CD4-positive, alpha-beta T cell treated with Interleukin-4 for 4 hours (primary cell): Measurements from ENCODE around the gene PIGH.

Experiments used
- DNase-seq: peaks from one replicate; pipeline ENCODE4 v3.0.0-alpha.2; 2020

PIGH gene

DNA sequence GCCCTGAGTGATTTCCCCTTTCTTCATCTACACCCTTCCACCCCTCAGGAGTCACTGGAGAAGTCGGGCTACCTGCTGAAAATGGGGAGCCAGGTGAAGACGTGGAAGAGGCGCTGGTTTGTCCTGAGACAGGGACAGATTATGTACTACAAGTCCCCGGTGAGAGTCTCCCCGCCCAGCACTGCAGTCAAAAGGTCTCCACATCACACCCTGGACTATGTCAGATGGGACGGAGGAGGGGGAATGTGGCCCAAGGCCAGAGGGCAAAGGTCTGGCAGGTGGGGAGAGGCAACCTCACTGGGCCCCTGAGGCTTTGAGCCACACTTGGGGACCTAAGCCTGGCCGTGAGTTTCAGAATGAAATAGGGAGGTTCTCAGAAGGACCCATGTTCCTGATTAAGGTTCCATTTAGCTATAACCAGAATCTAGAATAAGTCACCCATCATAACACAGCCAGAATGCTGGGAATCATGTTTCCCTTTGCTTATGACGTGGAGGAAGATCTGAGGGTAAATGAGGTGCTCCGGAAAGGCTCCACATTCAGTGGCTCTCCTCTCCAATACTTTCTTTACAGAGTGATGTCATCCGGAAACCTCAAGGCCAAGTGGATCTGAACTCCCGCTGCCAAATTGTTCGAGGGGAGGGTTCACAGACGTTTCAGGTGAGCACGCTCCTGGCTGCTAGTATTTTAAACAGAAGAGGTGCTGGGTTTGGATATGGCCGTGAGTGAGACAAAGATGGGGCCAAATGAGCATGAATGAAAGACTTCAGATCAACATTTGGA lies 26.6 kb downstream of the PIGH start:
- no peak for DNase-seq

DNA sequence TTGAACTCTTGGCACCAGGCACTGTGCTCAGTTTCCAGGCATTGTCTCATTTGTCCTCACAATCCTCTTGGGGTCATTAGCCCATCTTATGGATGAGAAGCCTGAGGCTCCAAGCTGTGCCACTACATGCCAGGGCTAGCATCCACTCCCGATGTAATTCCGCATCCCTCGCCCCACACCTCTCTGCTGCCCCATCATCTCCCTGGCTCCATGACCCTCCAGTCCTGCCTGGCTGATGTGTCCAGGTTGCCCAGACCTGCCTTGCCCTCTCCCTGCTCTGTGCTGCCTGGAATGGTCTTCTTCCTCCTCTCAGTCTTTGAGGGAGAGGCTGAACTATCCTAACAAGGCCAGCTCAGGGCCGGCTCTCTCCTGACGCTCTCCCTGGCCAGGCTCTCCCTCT lies 27.5 kb downstream of the PIGH start:
- DNase-seq = no peak

DNA sequence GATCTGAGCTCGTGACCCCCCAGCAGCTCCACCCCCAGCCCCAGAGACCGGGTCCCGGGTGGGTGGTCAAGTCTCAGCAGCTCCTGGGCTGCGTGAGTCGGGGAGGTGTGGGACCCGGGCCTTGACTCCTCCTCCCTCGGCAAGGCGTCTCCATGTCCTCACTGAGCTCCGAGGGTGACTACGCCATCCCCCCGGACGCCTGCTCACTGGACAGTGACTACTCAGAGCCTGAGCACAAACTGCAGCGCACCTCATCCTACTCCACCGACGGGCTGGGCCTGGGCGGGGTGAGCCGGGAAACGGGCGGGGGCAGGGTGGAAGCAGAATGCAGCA lies 28.1 kb downstream of the PIGH start:
- no peak for DNase-seq

DNA sequence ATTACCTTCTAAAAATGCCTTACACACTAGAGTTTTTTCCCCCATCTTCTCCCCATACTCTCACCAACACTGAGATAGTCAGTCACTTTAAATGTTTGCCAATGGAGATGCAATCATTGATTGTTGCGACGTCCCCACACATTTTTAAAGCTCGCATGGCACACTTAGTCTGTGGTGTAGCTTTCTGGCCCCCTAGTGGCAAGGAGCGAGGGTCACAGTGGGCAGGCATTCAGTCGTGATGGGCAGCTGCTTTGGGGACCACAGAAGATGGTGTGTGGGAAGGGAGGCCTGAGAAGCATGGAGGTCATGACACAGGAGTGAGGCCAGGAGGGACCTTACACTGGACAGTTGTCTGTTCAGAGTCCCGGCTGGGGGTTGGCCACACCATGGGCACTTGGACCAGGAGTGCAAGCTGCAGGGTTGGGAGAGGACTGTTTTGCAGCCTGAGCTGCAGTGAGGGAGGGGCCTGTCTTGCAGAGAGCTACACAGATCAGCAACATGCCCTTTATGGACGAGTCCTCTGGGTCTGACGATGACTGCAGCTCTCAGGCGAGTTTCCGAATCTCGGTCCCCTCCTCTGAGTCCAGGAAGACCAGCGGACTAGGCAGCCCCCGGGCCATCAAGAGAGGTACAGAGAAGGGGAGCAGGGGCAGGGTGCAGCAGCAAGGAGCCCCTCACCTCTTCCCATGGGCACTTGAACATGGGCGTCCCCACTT lies 28.6 kb downstream of the PIGH start:
- peak; percentile 65 for DNase-seq

DNA sequence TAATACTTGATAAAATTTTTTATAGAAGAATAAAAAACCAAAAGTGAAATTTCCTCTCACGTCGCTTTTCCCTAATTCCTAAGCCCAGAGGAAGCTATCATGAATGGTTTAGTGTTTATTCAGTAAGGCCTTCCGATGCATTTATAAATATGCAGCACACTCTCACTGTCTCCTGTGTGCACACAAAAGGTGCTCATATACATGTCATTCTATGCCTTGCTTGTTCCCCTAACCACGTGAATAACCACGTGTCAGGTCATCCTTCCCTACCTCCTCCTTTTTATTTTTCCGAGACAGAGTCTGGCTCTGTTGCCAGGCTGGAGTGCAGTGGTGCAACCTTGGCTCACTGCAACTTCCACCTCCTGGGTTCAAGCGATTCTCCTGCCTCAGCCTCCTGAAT lies 29.6 kb downstream of the PIGH start:
- no peak for DNase-seq

DNA sequence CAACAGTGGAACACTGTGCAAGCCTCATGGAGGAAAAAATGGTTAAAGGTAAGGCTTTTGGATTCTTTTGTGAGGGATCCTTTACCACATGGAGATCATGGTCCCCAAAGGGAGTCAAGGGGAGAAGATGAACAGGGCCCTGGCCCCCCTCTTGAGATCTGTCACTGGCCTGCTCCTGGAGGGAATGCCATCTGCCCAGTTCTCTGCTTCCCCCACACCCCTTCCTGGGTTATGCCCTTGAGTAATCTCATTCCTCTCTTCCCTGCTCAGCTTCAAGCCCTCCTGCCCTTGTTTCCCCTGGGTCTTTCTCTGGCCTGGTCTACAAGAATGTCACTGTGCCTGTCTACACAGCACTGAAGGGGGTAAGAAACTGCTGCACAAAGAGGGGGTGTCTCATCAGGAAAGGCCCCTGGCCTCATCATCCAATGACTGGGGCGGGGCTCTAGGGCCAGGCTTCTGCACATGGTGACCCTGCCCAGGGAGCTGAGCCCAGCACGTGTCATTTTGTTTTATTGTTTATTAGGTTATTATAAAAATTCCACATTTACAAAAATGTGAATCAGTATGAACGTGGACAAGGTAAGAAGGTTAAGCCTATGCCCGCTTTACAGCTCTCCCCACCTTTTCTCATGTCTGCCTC lies 30.3 kb downstream of the PIGH start:
- DNase-seq = no peak

DNA sequence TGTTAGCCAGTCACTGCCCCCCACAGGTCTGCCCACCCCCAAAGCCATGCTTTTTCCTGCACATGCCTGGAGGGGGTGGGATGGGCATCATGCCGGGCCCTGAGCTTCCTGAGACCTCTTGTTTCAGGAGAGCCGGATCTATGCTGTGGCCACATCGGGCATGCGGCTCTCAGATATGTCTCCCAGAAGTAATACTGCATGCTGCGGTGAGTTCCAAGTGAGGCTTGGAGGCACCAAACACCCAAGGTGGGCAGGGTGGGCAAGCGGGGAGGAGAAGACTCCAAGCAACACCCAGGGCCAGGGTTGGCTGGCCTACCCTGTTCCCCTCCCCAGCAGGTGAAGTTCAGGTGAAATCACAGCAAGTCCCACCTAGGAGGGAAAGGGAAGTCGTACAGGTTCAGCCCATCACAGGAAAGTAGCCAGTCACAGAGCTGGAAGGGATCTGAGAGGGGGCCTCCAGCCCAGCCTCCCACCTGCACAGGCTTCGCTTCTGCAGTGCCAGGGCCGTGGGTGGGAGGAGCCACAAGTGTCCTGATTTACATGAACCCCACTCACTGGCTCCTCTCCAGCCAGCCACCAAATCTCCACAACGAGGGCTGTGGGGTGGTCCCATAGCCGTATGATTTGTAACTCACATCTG lies 30.9 kb downstream of the PIGH start:
- DNase-seq = no peak

DNA sequence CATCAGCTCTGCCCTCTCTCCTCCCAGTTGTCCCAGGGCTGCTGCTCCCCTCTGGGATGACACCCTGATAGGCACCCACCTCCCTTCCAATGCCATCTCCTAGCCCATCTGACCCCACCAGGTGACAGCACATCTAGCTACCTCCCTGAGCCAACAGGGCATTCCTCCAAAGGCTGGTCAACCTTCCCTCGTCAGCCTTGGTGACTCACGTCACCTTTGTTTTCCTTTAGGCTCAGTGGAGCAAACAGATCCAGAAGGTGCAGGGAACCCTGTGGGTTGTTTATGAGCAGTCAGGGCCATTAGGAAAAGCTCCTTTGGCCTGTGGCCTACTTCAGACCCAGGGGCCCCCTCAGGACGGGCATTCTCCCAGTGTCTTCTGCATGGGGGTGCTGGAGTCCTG lies 32.4 kb downstream of the PIGH start:
- DNase-seq = no peak

DNA sequence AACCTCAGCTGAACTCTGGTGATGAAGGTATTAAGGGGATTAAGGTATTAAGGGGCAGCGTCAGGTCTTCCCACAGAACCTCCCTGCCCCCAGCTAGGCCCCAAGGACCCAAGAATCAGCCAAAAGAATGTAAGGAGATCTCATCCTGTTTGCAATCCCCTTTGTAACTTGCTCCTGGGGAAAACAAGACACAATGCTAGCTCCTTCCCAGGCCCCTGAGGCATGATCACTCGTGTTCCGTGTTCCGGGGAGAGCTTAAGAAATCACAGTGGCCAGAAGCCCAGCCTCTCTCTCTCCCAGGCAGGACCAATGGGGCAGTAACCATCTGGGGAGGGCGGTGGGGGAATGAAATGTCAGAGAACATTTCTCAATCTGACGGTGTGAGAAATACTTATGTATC lies 33.2 kb downstream of the PIGH start:
- DNase-seq = no peak

DNA sequence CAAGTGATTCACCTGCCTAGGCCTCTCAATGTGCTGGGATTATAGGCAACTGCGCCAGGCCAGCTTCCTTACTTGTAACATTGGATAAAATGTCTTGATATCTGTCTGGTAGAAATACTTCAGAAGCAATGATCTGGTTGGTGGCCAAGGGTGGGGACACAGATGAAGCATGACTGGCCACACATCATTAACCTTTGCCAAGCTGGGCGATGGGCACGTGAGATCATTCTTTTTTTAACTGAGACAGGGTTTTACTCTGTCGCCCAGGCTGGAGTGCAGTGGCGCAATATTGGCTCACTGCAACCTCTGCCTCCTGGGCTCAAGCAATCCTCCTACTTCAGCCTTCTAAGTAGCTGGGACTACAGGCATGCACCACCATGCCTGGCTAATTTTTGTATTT lies 35.8 kb downstream of the PIGH start:
- DNase-seq = no peak

DNA sequence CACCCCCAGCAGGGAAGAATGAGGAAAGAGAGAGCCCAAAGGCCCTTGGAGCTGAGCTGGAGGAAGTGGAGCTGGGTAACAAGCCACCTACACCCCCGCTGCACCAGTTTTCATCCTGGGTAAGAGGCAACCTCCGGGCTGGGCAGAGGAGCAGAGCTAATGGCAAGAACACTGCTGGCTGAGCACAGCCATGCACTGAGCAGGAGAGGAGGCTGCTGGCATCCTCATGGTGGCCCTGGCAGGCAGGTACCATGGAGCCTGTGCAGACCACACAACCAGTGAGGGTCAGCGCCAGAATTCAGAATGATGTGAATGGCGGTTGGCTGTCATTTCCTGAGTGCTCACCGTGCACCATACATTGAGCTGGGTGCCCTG lies 37.3 kb downstream of the PIGH start:
- no peak for DNase-seq

DNA sequence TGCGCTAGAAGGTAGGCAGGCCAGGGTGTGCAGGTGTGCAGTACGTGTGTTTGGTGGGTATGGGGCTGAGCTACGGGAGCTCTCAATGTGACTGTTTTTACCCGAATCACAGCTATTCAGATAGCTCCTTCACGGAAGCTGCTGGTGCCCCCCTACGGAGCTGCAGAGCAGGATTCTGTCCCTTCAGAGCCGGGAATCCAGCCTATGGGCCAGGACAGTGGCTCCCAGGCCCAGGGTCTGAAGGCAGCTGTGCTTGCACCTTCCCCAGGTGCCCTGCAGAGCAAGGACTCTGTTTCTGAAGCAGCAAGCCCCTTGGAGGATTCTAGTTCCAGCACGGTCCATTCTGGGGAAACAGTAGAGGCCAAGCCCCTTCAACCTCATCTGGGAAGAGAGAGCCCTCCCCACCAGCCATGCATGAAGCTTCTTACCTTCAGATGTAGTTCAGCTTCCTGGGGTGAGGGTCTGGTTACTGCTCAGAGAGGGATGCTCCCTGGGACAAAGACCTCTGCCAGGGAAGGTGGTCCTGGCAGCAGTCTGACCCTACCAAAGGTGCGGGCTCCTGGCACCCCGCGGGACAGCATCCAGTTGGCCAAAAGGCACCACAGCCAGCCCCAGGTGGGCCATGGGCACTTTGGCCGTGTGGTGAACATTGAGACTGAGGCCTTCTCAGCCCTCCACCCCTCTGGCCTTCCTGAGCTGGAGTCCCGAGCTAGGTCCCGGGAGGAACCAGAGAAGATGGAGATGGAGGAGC lies 37.9 kb downstream of the PIGH start:
- DNase-seq = no peak

DNA sequence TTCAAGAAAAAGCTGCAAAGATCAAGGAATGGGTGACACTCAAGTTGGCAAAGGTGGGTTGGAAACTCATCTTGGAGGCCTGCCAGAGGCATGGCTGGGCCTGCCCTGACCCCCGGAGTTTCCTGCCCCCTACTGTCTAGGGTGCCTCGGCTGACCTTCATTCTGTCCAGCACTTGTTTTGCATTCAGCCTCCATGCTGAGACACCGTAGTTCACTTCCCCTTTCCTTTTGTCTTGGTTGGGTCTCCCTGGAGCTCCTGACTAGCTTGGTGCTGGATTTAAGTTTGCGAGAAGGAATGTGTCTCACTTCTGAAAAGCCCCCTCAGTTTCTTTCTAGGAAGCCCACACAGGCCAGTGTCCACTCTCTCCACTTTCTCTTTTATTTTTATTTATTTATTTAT lies 40.4 kb downstream of the PIGH start:
- DNase-seq = no peak

DNA sequence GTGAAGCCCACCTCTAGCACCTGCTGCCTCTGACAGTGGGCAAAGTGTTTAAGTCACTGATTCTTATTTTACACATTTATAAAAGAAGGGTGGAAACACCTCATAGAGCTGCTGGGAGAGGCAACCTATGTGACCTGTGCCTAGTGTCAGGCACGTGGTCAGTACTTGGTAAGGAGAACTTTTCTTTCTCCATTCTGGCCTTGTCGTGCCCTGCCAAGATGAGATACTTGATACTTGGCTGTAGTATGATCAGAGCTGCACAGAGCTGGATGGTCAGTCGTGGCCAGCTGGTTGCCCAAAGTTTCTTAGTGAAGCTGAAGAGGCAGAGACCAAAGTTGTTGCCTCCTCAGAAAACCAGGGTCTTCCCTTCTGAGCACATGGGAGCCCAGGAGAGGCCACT lies 42.4 kb downstream of the PIGH start:
- no peak for DNase-seq

DNA sequence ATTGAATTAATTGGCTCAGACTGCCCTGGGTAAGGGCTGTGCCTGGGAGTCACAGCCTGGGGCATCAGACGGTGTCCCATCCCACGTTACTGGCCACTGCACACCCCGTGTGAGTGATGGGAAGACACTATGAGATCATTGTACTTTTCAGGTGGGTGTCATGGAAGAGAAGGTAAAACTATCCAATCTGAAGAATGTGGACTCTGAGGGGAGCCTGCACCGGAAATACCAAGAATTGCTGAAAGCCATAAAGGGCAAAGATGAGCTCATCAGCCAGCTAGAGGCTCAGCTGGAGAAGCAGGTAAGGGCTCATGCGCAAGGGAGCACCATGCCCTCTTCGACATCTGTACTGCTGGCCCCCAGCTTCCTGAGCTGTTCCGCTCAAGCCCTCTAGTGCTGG lies 43.0 kb downstream of the PIGH start:
- no peak for DNase-seq

DNA sequence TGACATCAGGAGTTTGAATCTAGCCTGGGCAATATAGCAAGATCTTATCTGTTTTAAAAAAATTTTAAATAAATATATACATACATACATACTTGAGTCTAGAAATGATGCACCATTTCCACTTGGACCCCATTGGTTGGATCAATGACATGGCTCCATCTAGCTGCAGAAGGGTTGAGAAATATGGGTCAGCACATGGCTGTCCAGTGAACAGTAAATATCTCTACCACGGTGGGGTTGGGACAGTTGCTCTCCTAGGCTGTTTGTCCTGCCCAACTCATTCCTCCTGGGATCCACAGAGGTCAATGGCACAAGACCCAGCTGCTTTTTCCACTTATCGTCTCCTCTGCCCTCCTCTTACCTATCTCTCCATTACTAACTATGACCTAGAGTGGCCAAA lies 43.4 kb downstream of the PIGH start:
- DNase-seq = no peak

DNA sequence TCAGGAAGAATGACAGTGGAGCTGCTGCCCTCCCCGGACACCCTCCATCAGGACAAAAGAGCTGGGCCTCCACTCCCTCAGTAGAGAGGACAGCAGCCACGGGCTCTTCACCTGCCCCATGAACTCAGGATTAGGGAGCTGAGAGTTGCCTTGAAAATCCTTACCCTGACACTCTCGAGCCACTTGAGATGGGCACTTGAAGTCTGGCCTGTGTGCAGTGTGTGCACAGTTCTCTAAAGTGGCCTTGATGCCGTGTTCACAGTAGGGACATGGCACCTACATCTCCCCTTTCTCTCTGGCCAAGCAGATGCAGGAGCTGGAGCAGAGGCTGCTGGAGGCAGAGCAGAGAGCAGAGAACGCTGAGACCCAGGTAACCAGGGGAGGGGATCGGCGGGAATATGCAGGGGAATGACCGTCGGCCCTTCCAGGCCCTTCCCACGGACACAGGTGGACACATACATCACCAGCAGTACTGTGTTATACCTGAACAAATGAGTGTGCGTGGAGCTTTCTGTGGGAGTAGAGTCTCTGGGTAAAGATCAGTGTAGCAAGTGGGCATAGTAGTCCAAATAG lies 44.5 kb downstream of the PIGH start:
- no peak for DNase-seq

DNA sequence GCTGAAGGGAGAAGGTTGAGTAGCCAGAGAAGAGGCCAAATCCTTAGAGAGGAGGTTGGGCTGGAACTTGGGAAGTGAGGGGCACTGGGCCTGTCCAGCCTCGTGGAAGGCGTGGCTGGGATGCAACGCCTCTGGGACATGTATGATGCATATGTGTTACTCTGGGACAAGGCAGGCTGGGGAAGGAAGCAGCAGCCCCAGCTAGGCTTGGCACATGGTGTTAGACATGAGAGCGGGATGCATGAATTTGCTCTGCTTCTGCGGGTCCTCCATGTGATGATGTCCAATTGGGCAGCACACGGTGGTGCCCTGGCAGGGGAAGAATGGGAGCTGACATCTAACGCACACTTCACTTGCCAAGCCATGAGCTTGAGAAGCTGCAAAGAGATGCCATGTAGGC lies 45.7 kb downstream of the PIGH start:
- DNase-seq = no peak

DNA sequence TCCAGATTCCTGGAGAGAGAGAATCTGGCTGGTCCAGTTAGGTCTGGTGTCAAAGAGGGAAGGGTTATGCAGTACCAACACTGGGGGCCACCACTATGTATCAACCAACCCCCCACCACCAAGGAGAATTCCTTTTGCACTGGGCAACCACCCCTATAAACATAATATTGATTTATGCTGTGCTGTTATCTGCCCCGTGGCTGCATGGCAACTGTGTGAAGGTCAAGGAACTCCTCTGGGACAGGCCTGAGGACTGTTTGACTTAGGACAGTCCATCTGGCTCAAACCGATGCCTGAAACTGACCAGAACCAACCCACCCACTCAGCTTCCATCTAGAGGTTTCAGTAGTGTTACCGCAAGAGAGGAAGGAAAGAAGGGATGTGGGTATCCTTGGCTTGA lies 46.5 kb downstream of the PIGH start:
- no peak for DNase-seq

DNA sequence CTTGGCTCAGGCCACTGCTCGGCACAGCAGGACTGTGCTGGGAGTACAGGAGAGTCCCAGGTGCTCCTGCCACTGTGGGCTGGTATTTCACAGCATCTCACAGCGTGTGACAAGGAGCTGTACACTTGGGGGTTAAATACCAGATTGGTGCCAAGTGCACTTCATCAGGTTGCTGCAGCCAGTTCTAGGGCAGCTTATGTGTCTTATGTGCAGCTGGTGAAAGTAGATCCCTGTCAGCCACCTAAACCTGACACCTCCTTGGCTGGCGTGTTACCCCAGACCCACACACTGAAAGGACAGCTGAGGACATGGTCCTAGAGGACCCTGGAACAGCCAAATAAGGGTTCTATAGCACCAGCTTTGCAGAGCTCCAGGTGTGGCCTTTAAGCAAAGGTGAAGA lies 48.1 kb downstream of the PIGH start:
- no peak for DNase-seq

DNA sequence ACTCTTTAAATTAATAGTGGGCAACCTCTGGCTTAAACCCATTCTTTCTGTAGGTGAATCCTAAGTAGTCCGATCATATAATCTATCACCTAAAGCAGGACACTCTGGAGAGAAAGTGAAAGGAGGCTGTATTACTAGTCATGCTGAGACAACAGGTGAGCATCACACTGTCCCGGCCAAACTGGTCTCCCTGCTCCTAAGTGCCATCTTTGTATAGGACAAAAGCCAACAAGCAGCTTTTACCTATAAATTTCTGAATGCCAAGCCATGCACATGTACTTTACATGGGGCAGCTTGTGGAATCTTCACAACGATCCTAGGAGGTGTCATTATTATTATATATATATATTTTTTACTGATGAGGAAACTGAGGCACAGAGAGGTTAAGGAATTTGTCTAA lies 48.9 kb downstream of the PIGH start:
- DNase-seq = no peak

DNA sequence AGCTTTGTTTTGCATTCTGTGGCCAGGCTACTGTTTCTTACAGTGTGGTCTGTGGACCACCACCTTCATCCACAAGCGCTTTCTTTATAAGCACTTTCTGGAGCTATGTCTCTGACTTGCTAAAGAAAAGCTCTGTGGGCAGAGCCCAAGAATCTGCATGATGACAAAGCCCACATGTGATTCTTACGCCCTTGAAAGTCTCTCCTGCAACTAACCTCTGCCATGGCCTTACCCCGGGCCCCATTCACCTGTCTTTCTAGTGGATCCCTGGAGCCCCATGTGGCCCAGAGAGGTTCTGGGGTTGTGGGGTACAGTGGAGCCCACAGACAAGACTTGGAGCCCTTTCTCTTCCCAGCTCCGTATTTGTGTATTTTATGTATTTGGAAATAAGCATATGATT lies 50.3 kb downstream of the PIGH start:
- no peak for DNase-seq

DNA sequence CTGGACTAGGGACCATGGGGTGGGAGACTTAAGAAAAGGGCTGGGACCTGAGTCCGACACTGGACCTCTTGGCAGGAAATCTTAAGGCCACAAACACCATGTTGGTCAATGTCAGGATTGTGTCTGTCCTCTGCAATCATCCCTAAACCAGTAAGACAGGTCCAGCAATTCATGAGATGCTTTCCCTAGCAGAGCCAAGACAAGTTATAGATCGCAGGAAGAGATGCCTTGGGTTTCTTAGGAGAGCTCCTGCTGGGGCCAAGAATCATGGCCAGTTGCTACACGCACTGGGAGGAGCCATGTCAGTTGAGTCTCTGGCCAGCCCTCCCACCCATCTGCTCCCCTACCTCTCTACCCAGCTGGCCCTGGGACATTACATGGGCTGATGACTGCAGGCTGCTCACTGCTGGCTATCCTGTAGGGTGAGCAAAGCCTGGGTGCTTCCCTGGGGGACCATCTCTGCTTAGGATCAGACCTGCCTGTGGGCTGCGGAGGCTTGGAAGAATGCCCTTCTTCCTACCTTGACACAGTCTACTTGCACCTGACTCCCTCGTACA lies 52.8 kb downstream of the PIGH start:
- no peak for DNase-seq
